ENCODE results near the gene FASN. TPM values are rescaled to one million over a fixed set of nuclear protein-coding genes. Genes with fewer than 3 reads are reported as not detected.
A peak's percentile ranks its signal among the peaks of the same experiment; 100 is the strongest.

Gene FASN
- total RNA-seq, 1 experiment from 2014 or later = 64.6 TPM

GRCh38 chr17:82082456-82082855 lies 15.6 kb downstream of the FASN start:
- in situ Hi-C loops (cut with HindIII; ENCODE audit: low pct_unique_long_range_greater_than_20kb, low sequenced_read_pairs) = no loop called here
- no peak for DNase-seq (ENCODE audit: low read depth)

GRCh38 chr17:82081966-82082365 lies 16.1 kb downstream of the FASN start:
- no peak for DNase-seq (ENCODE audit: low read depth)
- in situ Hi-C loops (cut with HindIII; ENCODE audit: low pct_unique_long_range_greater_than_20kb, low sequenced_read_pairs) = no loop called here

- DNase-seq (ENCODE audit: low read depth) = no peak
- in situ Hi-C loops (cut with HindIII; ENCODE audit: low pct_unique_long_range_greater_than_20kb, low sequenced_read_pairs) = no loop called here
These were observed 16.5 kb downstream of the FASN start for GRCh38 chr17:82081546-82081945.

GRCh38 chr17:82080789-82081464 lies 17.1 kb downstream of the FASN start:
- no peak for DNase-seq (ENCODE audit: low read depth)
- in situ Hi-C loops (cut with HindIII; ENCODE audit: low pct_unique_long_range_greater_than_20kb, low sequenced_read_pairs) = no loop called here

GRCh38 chr17:82080048-82080788 lies 17.8 kb downstream of the FASN start:
- in situ Hi-C loops (cut with HindIII; ENCODE audit: low pct_unique_long_range_greater_than_20kb, low sequenced_read_pairs) = no loop called here
- DNase-seq (ENCODE audit: low read depth) = no peak

GRCh38 chr17:82079001-82079677 lies 18.9 kb downstream of the FASN start:
- no peak for DNase-seq (ENCODE audit: low read depth)
- in situ Hi-C loops (cut with HindIII; ENCODE audit: low pct_unique_long_range_greater_than_20kb, low sequenced_read_pairs) = no loop called here

- in situ Hi-C loops (cut with HindIII; ENCODE audit: low pct_unique_long_range_greater_than_20kb, low sequenced_read_pairs) = no loop called here
- no peak for DNase-seq (ENCODE audit: low read depth)
These were observed 19.6 kb downstream of the FASN start for GRCh38 chr17:82078433-82078832.

- no peak for DNase-seq (ENCODE audit: low read depth)
- in situ Hi-C loops (cut with HindIII; ENCODE audit: low pct_unique_long_range_greater_than_20kb, low sequenced_read_pairs) = no loop called here
These were observed 20.2 kb downstream of the FASN start for GRCh38 chr17:82077617-82078358.

GRCh38 chr17:82076785-82077591 lies 21.0 kb downstream of the FASN start:
- no peak for DNase-seq (ENCODE audit: low read depth)
- in situ Hi-C loops (cut with HindIII; ENCODE audit: low pct_unique_long_range_greater_than_20kb, low sequenced_read_pairs) = no loop called here

GRCh38 chr17:82076018-82076784 lies 21.8 kb downstream of the FASN start:
- DNase-seq (ENCODE audit: low read depth) = no peak
- in situ Hi-C loops (cut with HindIII; ENCODE audit: low pct_unique_long_range_greater_than_20kb, low sequenced_read_pairs) = no loop called here

- no peak for DNase-seq (ENCODE audit: low read depth)
- in situ Hi-C loops (cut with HindIII; ENCODE audit: low pct_unique_long_range_greater_than_20kb, low sequenced_read_pairs) = no loop called here
These were observed 24.6 kb downstream of the FASN start for GRCh38 chr17:82073446-82073845.

- no peak for DNase-seq (ENCODE audit: low read depth)
- in situ Hi-C loops (cut with HindIII; ENCODE audit: low pct_unique_long_range_greater_than_20kb, low sequenced_read_pairs) = no loop called here
These were observed 25.2 kb downstream of the FASN start for GRCh38 chr17:82072827-82073226.

GRCh38 chr17:82070611-82071010 lies 27.4 kb downstream of the FASN start:
- in situ Hi-C loops (cut with HindIII; ENCODE audit: low pct_unique_long_range_greater_than_20kb, low sequenced_read_pairs) = no loop called here
- DNase-seq (ENCODE audit: low read depth) = no peak

GRCh38 chr17:82065638-82066303 lies 32.3 kb downstream of the FASN start, which contains the start of gene DUS1L:
DUS1L (minus strand) TSS chr17:82065804; CDS start chr17:82065059, 745 bp downstream.
- in situ Hi-C loops (cut with HindIII; ENCODE audit: low pct_unique_long_range_greater_than_20kb, low sequenced_read_pairs) = no loop called here
- DNase-seq (ENCODE audit: low read depth) = peak; percentile 34

GRCh38 chr17:82065193-82065637 lies 32.8 kb downstream of the FASN start:
- in situ Hi-C loops (cut with HindIII; ENCODE audit: low pct_unique_long_range_greater_than_20kb, low sequenced_read_pairs) = no loop called here
- no peak for DNase-seq (ENCODE audit: low read depth)

GRCh38 chr17:82064433-82065192 lies 33.4 kb downstream of the FASN start:
- in situ Hi-C loops (cut with HindIII; ENCODE audit: low pct_unique_long_range_greater_than_20kb, low sequenced_read_pairs) = no loop called here
- no peak for DNase-seq (ENCODE audit: low read depth)
